Stimulated activated CD8-positive, alpha-beta memory T cell treated with anti-CD3 and anti-CD28 coated beads, Interleukin-15, amount 100 ng/mL, for 24 hours (primary cell): Measurements from ENCODE around the gene IGSF21.

Source experiments
- DNase-seq: peaks from one replicate; pipeline ENCODE4 v3.0.0-alpha.2; 2020; ENCODE audit warnings: low read depth

The IGSF21 gene

DNA sequence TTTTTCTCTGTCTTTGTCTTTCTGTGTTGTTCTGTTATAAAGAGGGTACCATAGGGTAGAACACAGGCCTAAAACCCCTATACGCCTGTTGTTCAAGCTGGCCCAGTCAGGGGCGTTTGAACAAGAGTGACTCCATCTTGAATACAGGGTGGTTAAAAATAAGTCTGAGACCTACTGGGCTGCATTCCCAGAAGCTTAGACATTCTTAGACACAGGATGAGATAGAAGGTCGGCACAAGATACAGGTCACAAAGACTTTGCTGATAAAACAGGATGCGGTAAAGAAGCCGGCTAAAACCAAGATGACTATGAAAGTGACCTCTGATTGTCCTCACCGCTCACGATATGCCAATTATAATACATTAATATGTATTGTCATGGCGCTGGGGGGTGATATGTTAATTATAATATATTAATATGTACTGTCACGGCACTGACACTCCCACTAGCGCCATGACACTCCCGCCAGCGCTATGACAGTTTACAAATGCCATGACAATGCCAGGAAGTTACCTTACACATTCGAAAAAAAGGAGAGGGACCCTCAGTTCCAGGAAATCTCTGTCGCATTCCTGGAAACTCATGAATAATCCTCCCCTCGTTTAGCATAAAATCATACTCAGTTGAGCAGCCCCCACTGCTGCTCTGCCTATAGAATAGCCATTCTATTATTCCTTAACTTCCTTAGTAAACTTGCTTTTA, 314.6 kb downstream of the IGSF21 start:
- no peak for DNase-seq

DNA sequence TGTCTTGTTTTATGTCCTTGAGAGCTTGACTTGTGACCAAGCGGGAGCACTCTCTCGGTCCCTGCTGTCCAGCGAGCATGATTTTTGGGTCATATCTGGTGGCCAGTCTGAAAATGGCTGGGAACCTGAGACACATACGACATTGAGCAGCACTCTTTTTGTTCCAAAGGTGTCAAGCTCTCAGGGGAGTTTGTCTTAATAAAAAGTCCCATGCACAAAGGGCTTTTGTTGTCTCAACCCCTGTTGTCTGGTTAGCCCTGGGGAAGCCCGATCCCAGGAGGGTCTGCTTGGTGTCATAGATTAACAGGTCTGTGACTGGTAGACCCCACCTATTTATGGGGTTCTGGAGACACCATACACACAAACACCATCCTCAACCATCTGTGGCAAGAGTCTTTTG, 315.4 kb downstream of the IGSF21 start:
- no peak for DNase-seq

DNA sequence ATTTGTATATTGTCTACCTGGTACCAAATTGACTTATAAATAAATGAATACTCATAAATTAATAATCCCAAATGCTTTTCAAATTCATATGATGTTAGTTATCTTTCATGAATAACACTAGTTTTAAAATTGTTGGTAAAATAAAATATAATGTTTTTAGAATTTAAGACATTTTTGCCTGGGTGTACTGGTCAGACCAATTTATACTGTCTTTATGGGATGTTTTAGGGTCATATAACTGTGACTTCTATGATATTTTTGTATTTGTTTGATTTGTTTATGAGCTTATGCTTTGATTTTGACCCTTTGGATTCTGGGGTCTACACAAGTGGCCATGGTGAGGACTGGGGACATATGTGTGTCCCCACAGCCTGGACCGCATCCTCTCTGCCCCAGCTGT, 319.0 kb downstream of the IGSF21 start:
- DNase-seq = no peak
